PC-3 (cell line): Measurements from ENCODE around the gene MKX.

Experiments used
- CTCF ChIP-seq: fragments of 300-600 bp; sonication (generic); conservative IDR thresholded peaks from 2 replicates; pipeline ENCODE4 v1.5.1; 2017; ENCODE audit warnings: antibody characterized with exemption, low read depth, mild to moderate bottlenecking, low read length
- EZH2 ChIP-seq: fragments of 300-600 bp; sonication (generic); IDR thresholded peaks from one replicate; pipeline ENCODE4 v1.6.1; 2017; ENCODE audit warnings: antibody characterized with exemption, mild to moderate bottlenecking, low read length; ENCODE audit not compliant: unreplicated experiment
- EZH2phosphoT487 ChIP-seq: fragments of 300-600 bp; sonication (generic); IDR thresholded peaks from 2 replicates; pipeline ENCODE4 v1.6.1; 2018; ENCODE audit warnings: mild to moderate bottlenecking, antibody characterized with exemption, low read length, borderline replicate concordance

- TF ChIP-seq EZH2 (no peak), CTCF (no peak), EZH2phosphoT487 (no peak)
These were observed 73.8 kb downstream of the MKX start for GRCh38 chr10:27671821-27672220.
